ENCODE data around the gene P4HA1.
"Not testable (repeated sequence)": the region's sequence is repeated elsewhere in the genome, so short reads cannot be mapped to it uniquely, and the experiment has no call there.

- not testable (repeated sequence) for TF ChIP-seq JUN (IDR thresholded peaks at IDR 0.05; ENCODE audit: borderline replicate concordance, insufficient read depth, insufficient read length, low read depth); CTCF (IDR thresholded peaks at IDR 0.05; ENCODE audit: extremely low read depth in 1 of 2, insufficient read depth in 1 of 2, low read depth in 1 of 2, low read length in 2 of 2); POLR2A (IDR thresholded peaks at IDR 0.05; ENCODE audit: low read depth, low read length); POLR2AphosphoS5 (IDR thresholded peaks at IDR 0.05; ENCODE audit: insufficient read depth, low read depth, low read length); EZH2 (IDR thresholded peaks at IDR 0.05; ENCODE audit: borderline replicate concordance, low read depth, low read length, severe bottlenecking)
Measured at GRCh38 chr10:72989771-72990170, 106.9 kb downstream of the P4HA1 start.

Measured in endothelial cell of umbilical vein (primary cell).